ENCODE data around the gene PALD1. TPM values are rescaled to one million over a fixed set of nuclear protein-coding genes. Genes with fewer than 3 reads are reported as not detected.

Gene PALD1
- total and polyA plus RNA-seq, 2 experiments from 2014 or later: 11.9 to 58.2 TPM

GRCh38 chr10:70589762-70590654 is 111.4 kb downstream of the PALD1 start:
- Mint-ChIP-seq H3K27ac (no peak overlapping the region), H3K4me1 (peaks cover 16% of the 10 kb centered on the region), H3K27me3 (ENCODE audit: insufficient read depth, low read depth, poor library complexity) (peaks cover 6% of the 10 kb centered on the region), H3K9me3 (no peaks in the 10 kb centered on the region), H3K4me3 (no peak overlapping the region), H3K36me3 (ENCODE audit: low read depth) (no peaks in the 10 kb centered on the region)
- Histone ChIP-seq H3K36me3 (ENCODE audit: insufficient read depth) (no peaks in the 10 kb centered on the region), H3K27me3 (ENCODE audit: insufficient read depth) (no peaks in the 10 kb centered on the region), H2AFZ (no peak overlapping the region), H4K20me1 (replicated peaks; ENCODE audit: insufficient read depth) (no peaks in the 10 kb centered on the region), H3K4me1 (ENCODE audit: insufficient read depth) (peaks cover 11% of the 10 kb centered on the region), H3K4me2 (no peak overlapping the region), H3K27ac (ENCODE audit: low read depth) (no peak overlapping the region), H3K4me3 (no peak overlapping the region), H3K9me2 (ENCODE audit: insufficient read depth) (peaks cover 9% of the 10 kb centered on the region; the same call in 1 of the 2 replicates), H3F3A (replicated peaks; ENCODE audit: low read depth) (no peaks in the 10 kb centered on the region), H3K79me2 (replicated peaks; ENCODE audit: insufficient read depth) (no peaks in the 10 kb centered on the region)
- DNase-seq (ENCODE audit: low spot score): no peak
- TF ChIP-seq ZNF462 (CRISPR knock-in tag; IDR thresholded peaks at IDR 0.05) (no peak), REST (IDR thresholded peaks at IDR 0.05; ENCODE audit: unreplicated experiment) (no peak), EZH2 (IDR thresholded peaks at IDR 0.05; ENCODE audit: low read depth, unreplicated experiment) (no peak), ETS1 (IDR thresholded peaks at IDR 0.05) (no peak), CTCF (conservative IDR thresholded peaks at IDR 0.05; ENCODE audit: low read depth in 2 of 2) (no peak), JUNB (IDR thresholded peaks at IDR 0.05; ENCODE audit: unreplicated experiment) (no peak), STAT1 (IDR thresholded peaks at IDR 0.05; ENCODE audit: unreplicated experiment) (no peak), ZNF331 (CRISPR knock-in tag; IDR thresholded peaks at IDR 0.05; ENCODE audit: low read depth) (no peak), ZNF114 (CRISPR knock-in tag; IDR thresholded peaks at IDR 0.05) (no peak), CREB1 (CRISPR knock-in tag; IDR thresholded peaks at IDR 0.05; ENCODE audit: low read depth) (no peak), EZH2phosphoT487 (IDR thresholded peaks at IDR 0.05; ENCODE audit: unreplicated experiment) (no peak), NANOG (IDR thresholded peaks at IDR 0.05; ENCODE audit: borderline replicate concordance) (no peak), POLR2AphosphoS5 (IDR thresholded peaks at IDR 0.05; ENCODE audit: low read depth) (no peak)
- no peak for ATAC-seq
